Mesenchymal stem cell (in vitro differentiated cells and primary cell): ENCODE data around the gene SCN4A.

Experiments
- DNase-seq: peaks from one replicate; pipeline ENCODE4 v3.0.0-alpha.2; 2013
- H2AFZ ChIP-seq: one replicate; pipeline ENCODE4 v1.6.1; 2013; ENCODE audit warnings: low read depth, mild to moderate bottlenecking, control low read depth, inconsistent platforms, low read length, moderate library complexity
- H2AK5ac ChIP-seq: 2 replicates; pipeline ENCODE4 v1.6.1; 2013; ENCODE audit warnings: low read length, moderate library complexity, mild to moderate bottlenecking, inconsistent platforms; ENCODE audit not compliant: severe bottlenecking
- H2BK120ac ChIP-seq: one replicate; pipeline ENCODE4 v1.6.1; 2013; ENCODE audit warnings: low read depth, mild to moderate bottlenecking, inconsistent platforms, low read length, moderate library complexity
- H2BK12ac ChIP-seq, 2 experiments: one replicate each; pipeline ENCODE4 v1.6.1; 2013; ENCODE audit warnings: inconsistent platforms in 2 of 2, low read length in 2 of 2, mild to moderate bottlenecking in 2 of 2, moderate library complexity in 2 of 2, control low read depth in 1 of 2
- H2BK15ac ChIP-seq: one replicate; pipeline ENCODE4 v1.6.1; 2013; ENCODE audit warnings: mild to moderate bottlenecking, low read depth, inconsistent platforms; ENCODE audit not compliant: poor library complexity, severe bottlenecking
- H2BK5ac ChIP-seq: 2 replicates; pipeline ENCODE4 v1.6.1; 2013; ENCODE audit warnings: low read depth, mild to moderate bottlenecking, low read length, control low read depth, inconsistent platforms; ENCODE audit not compliant: poor library complexity, severe bottlenecking
- H3K14ac ChIP-seq, 2 experiments: one replicate each; pipeline ENCODE4 v1.6.1; 2013; ENCODE audit warnings: inconsistent platforms in 2 of 2, low read length in 2 of 2, control low read depth in 1 of 2, mild to moderate bottlenecking in 1 of 2, moderate library complexity in 1 of 2
- H3K18ac ChIP-seq, 2 experiments: one replicate each; pipeline ENCODE4 v1.6.1; 2013; ENCODE audit warnings: inconsistent platforms in 2 of 2, low read length in 2 of 2, control low read depth in 1 of 2, low read depth in 1 of 2, mild to moderate bottlenecking in 1 of 2
- H3K23ac ChIP-seq, 2 experiments: one replicate each; pipeline ENCODE4 v1.6.1; 2013; ENCODE audit warnings: inconsistent platforms in 2 of 2, low read length in 2 of 2, mild to moderate bottlenecking in 2 of 2, moderate library complexity in 2 of 2, control low read depth in 1 of 2
- H3K27ac ChIP-seq: 2 replicates; pipeline ENCODE4 v1.5.1; 2013; ENCODE audit warnings: mild to moderate bottlenecking, moderate library complexity, low read length, control low read depth, inconsistent platforms; ENCODE audit not compliant: poor library complexity, severe bottlenecking
- H3K27me3 ChIP-seq, 2 experiments: 2 replicates each; pipeline versions ENCODE4 v1.6.1 to v1.7.0; 2013; ENCODE audit warnings: low read length in 2 of 2, mild to moderate bottlenecking in 2 of 2, moderate library complexity in 2 of 2, control low read depth in 1 of 2, inconsistent platforms in 1 of 2; ENCODE audit not compliant: control insufficient read depth in 1 of 2, insufficient read depth in 1 of 2
- H3K36me3 ChIP-seq, 2 experiments: 2 replicates each; pipeline versions ENCODE4 v1.6.1 to v1.7.0; 2013; ENCODE audit warnings: low read length in 2 of 2, control low read depth in 1 of 2, inconsistent platforms in 1 of 2, low read depth in 1 of 2, mild to moderate bottlenecking in 1 of 2; ENCODE audit not compliant: insufficient read depth in 2 of 2, control insufficient read depth in 1 of 2
- H3K4ac ChIP-seq, 2 experiments: one replicate each; pipeline ENCODE4 v1.6.1; 2013; ENCODE audit warnings: inconsistent platforms in 2 of 2, low read length in 2 of 2, mild to moderate bottlenecking in 2 of 2, moderate library complexity in 2 of 2, control low read depth in 1 of 2, low read depth in 1 of 2
- H3K4me1 ChIP-seq: 2 replicates; pipeline ENCODE4 v1.6.1; 2013; ENCODE audit warnings: low read depth, low read length, control low read depth; ENCODE audit not compliant: control insufficient read depth, insufficient read depth
- H3K4me2 ChIP-seq: 2 replicates; pipeline ENCODE4 v1.6.1; 2013; ENCODE audit warnings: low read length, mild to moderate bottlenecking, inconsistent platforms; ENCODE audit not compliant: poor library complexity, severe bottlenecking
- H3K4me3 ChIP-seq, 2 experiments: 2 replicates each; pipeline versions ENCODE4 v1.5.1 to v1.7.0; 2013; ENCODE audit warnings: low read length in 2 of 2, mild to moderate bottlenecking in 2 of 2, control low read depth in 1 of 2, low read depth in 1 of 2; ENCODE audit not compliant: insufficient read depth in 1 of 2
- H3K79me1 ChIP-seq: replicated peaks from 2 replicates; pipeline ENCODE4 v1.6.1; 2013; ENCODE audit warnings: mild to moderate bottlenecking, control low read depth, low read length, inconsistent platforms; ENCODE audit not compliant: poor library complexity, severe bottlenecking
- H3K9ac ChIP-seq: 2 replicates; pipeline ENCODE4 v1.7.0; 2013; ENCODE audit warnings: mild to moderate bottlenecking, low read length, moderate library complexity
- H3K9me3 ChIP-seq: 2 replicates; pipeline ENCODE4 v1.7.0; 2013; ENCODE audit warnings: mild to moderate bottlenecking, low read length; ENCODE audit not compliant: control insufficient read depth
- H4K8ac ChIP-seq: one replicate; pipeline ENCODE4 v1.6.1; 2013; ENCODE audit warnings: inconsistent platforms, mild to moderate bottlenecking, low read length, moderate library complexity
- H4K91ac ChIP-seq: one replicate; pipeline ENCODE4 v1.6.1; 2013; ENCODE audit warnings: mild to moderate bottlenecking, low read length, inconsistent platforms
- WGBS: methylation state at CpG from one replicate; pipeline ENCODE4 v1.1.7; 2013; ENCODE audit warnings: mixed read lengths; 5-methylcytosine and 5-hydroxymethylcytosine counted together

SCN4A gene

GRCh38 chr17:63937920-63938319 is 34.8 kb downstream of the SCN4A start:
- Histone ChIP-seq H2BK5ac (no peak overlapping the region), H3K36me3 (no peaks in the 10 kb centered on the region), H4K8ac (no peak overlapping the region), H2BK12ac (no peak overlapping the region), H3K18ac (no peak overlapping the region), H3K27me3 (peaks cover 11 to 43% of the 10 kb centered on the region in 2 experiments), H3K4ac (no peak overlapping the region), H3K9me3 (no peaks in the 10 kb centered on the region), H2AFZ (no peak overlapping the region), H2BK120ac (no peak overlapping the region), H3K9ac (no peak overlapping the region), H3K4me2 (no peak overlapping the region), H2BK15ac (no peak overlapping the region), H2AK5ac (no peak overlapping the region), H3K4me1 (no peaks in the 10 kb centered on the region), H4K91ac (no peak overlapping the region), H3K79me1 (no peaks in the 10 kb centered on the region), H3K23ac (no peak overlapping the region), H3K4me3 (no peak overlapping the region), H3K27ac (no peak overlapping the region), H3K14ac (no peak overlapping the region)
- DNase-seq = no peak
- WGBS = 88% methylated on average over 4 of the region's 4 CpGs

DNA sequence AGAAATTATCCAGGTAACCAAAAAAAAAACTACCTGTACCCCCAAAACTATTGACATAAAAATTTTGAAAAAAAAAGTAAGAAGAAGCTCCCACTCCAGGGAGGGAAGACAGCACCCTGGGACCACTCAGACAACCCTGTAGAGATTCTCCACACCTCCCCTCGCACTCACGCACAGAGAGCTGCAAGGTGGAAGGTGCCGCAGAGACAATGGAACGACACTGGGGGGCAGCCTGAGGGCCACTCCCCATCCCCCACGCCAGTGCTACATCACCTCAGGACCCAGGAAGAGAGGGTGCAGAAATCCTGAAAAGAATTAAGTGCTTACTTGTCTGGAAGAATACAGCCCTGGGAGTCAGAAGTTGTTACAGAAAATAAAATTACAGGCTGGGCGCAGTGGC is 35.4 kb downstream of the SCN4A start:
- Histone ChIP-seq H3K4ac (no peak overlapping the region), H3K36me3 (no peaks in the 10 kb centered on the region), H3K27me3 (peaks cover 11 to 49% of the 10 kb centered on the region in 2 experiments), H3K4me1 (no peaks in the 10 kb centered on the region), H3K9me3 (no peaks in the 10 kb centered on the region), H3K4me3 (no peak overlapping the region), H2AK5ac (no peak overlapping the region), H2BK5ac (no peak overlapping the region), H3K9ac (no peak overlapping the region), H3K79me1 (no peaks in the 10 kb centered on the region), H2BK120ac (no peak overlapping the region), H3K14ac (no peak overlapping the region), H2BK12ac (no peak overlapping the region), H3K18ac (no peak overlapping the region), H3K27ac (no peak overlapping the region), H2BK15ac (no peak overlapping the region), H3K23ac (no peak overlapping the region), H4K8ac (no peak overlapping the region), H4K91ac (no peak overlapping the region), H3K4me2 (no peak overlapping the region), H2AFZ (no peak overlapping the region)
- WGBS = 90% methylated on average over 3 of the region's 6 CpGs
- DNase-seq = no peak

GRCh38 chr17:63934183-63935112 is 38.3 kb downstream of the SCN4A start:
- DNase-seq = no peak
- 82% methylated on average over 21 of the region's 21 CpGs for WGBS
- Histone ChIP-seq H4K91ac (no peak overlapping the region), H2AFZ (no peak overlapping the region), H4K8ac (no peak overlapping the region), H3K27me3 (peaks cover 11 to 52% of the 10 kb centered on the region in 2 experiments), H3K36me3 (no peaks in the 10 kb centered on the region), H3K23ac (no peak overlapping the region), H2AK5ac (no peak overlapping the region), H2BK15ac (no peak overlapping the region), H2BK12ac (no peak overlapping the region), H3K4me1 (no peaks in the 10 kb centered on the region), H3K14ac (no peak overlapping the region), H3K9me3 (no peaks in the 10 kb centered on the region), H3K9ac (no peak overlapping the region), H3K4ac (no peak overlapping the region), H3K4me3 (no peak overlapping the region), H3K18ac (no peak overlapping the region), H3K4me2 (no peak overlapping the region), H2BK5ac (no peak overlapping the region), H3K79me1 (no peaks in the 10 kb centered on the region), H3K27ac (no peak overlapping the region), H2BK120ac (no peak overlapping the region)

DNA sequence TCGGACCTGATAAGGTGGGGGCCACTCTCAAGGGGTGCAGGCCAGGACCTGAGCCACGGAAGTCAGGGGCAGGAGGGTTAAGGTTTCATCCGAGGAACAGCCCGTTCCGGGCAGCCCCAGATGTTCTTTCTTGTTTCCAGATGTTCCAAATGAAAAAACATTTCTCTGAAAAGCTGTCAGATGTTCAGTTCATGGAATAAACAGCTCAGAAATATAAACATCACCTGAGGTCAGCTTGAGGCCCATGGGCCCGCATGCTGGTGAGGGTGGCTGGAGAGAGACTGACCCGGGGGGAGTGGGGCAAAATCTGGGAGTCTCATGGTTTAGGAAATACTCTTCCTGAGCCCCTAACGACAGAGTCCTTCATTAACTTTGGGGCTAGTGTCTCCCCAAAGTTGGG is 39.1 kb downstream of the SCN4A start:
- H3K18ac ChIP-seq = no peak overlapping the region
- peaks cover 11 to 47% of the 10 kb centered on the region in 2 experiments for H3K27me3 ChIP-seq
- H3K79me1 ChIP-seq = no peaks in the 10 kb centered on the region
- no peak overlapping the region for H3K4me3 ChIP-seq
- H3K4me2 ChIP-seq = no peak overlapping the region
- no peaks in the 10 kb centered on the region for H3K9me3 ChIP-seq
- no peak overlapping the region for H2AK5ac ChIP-seq
- H3K4ac ChIP-seq = no peak overlapping the region
- no peak overlapping the region for H2BK120ac ChIP-seq
- H4K91ac ChIP-seq = no peak overlapping the region
- H3K36me3 ChIP-seq = no peaks in the 10 kb centered on the region
- no peak overlapping the region for H3K27ac ChIP-seq
- WGBS = 74% methylated on average over 8 of the region's 8 CpGs
- H2BK5ac ChIP-seq = no peak overlapping the region
- H3K4me1 ChIP-seq = no peaks in the 10 kb centered on the region
- no peak overlapping the region for H3K9ac ChIP-seq
- DNase-seq = no peak
- H2BK15ac ChIP-seq = no peak overlapping the region
- H3K14ac ChIP-seq = no peak overlapping the region
- no peak overlapping the region for H3K23ac ChIP-seq
- no peak overlapping the region for H4K8ac ChIP-seq
- H2AFZ ChIP-seq = no peak overlapping the region
- H2BK12ac ChIP-seq = no peak overlapping the region
